Endothelial cell of umbilical vein (primary cell): ENCODE data around the gene GALK1. TPM values are rescaled to one million over a fixed set of nuclear protein-coding genes. Genes with fewer than 3 reads are reported as not detected.

Experiments used
- BruUV-seq: library from RNA; stranded (reverse); fragments of 400-500 nt; replicated peaks from 2 replicates; lab custom pipeline; 2021; lab: Mats Ljungman, UMichigan
- CTCF ChIA-PET: fragments of 300-600, 350-600 bp; sonication (Branson Sonifier 250); formaldehyde crosslinking; loops from one replicate; lab custom pipeline; 2021; ENCODE audit warnings: antibody characterized with exemption, inconsistent platforms; lab: Charles Lee
- POLR2A ChIA-PET: fragments of 300-600, 350-600 bp; sonication (Branson Sonifier 250); formaldehyde crosslinking; loops from one replicate; lab custom pipeline; 2021; ENCODE audit warnings: antibody characterized with exemption, inconsistent platforms; lab: Charles Lee
- DNase-seq: peaks from one replicate; pipeline ENCODE4 v3.0.0-alpha.2; 2011; ENCODE audit warnings: low read depth, low spot score
- FAIRE-seq: peaks from 2 replicates; lab custom pipeline; 2011; peaks lifted over from hg19 to GRCh38; lab: Jason Lieb, UNC
- H2AFZ ChIP-seq: 2 replicates; pipeline ENCODE4 v1.6.0; 2012; ENCODE audit warnings: low read depth, low read length, control low read depth, inconsistent platforms
- H3K27ac ChIP-seq: 2 replicates; pipeline ENCODE4 v1.5.1; 2011; ENCODE audit warnings: low read depth, mild to moderate bottlenecking, control low read depth, low read length, moderate library complexity; ENCODE audit not compliant: insufficient read depth
- H3K27me3 ChIP-seq, 2 experiments: 2 replicates each; pipeline versions ENCODE4 v1.6.0 to v1.6.1; 2011; ENCODE audit warnings: low read length in 2 of 2, mixed read lengths in 1 of 2; ENCODE audit not compliant: control insufficient read depth in 2 of 2, insufficient read depth in 2 of 2
- H3K36me3 ChIP-seq, 2 experiments: 2 replicates in 1 of 2; 3 replicates in 1 of 2; pipeline ENCODE4 v1.5.1; 2011; ENCODE audit warnings: low read length in 2 of 2, mild to moderate bottlenecking in 1 of 2, moderate library complexity in 1 of 2; ENCODE audit not compliant: control insufficient read depth in 2 of 2, insufficient read depth in 2 of 2; ENCODE audit errors: extremely low read depth in 1 of 2
- H3K4me1 ChIP-seq: 3 replicates; pipeline ENCODE4 v1.5.1; 2011; ENCODE audit warnings: mild to moderate bottlenecking, low read length; ENCODE audit not compliant: control insufficient read depth, insufficient read depth; ENCODE audit errors: extremely low read depth
- H3K4me2 ChIP-seq: 2 replicates; pipeline ENCODE4 v1.6.1; 2011; ENCODE audit warnings: low read length, control low read depth, mixed read lengths; ENCODE audit not compliant: insufficient read depth
- H3K4me3 ChIP-seq, 3 experiments: fragments of 200-600 bp in 1 of 3; sonication (generic), shearing (Covaris generic) in 1 of 3; replicated peaks in 1 of 3; 2 replicates each; pipeline ENCODE4 v1.5.1; 2011 to 2016; ENCODE audit warnings: control low read depth in 3 of 3, low read length in 3 of 3, mild to moderate bottlenecking in 2 of 3, inconsistent platforms in 1 of 3, low read depth in 1 of 3, moderate library complexity in 1 of 3; ENCODE audit not compliant: insufficient read depth in 1 of 3
- H3K79me2 ChIP-seq: 2 replicates; pipeline ENCODE4 v1.6.0; 2012; ENCODE audit warnings: low read length, inconsistent platforms; ENCODE audit not compliant: control insufficient read depth, insufficient read depth
- H3K9ac ChIP-seq: replicated peaks from 2 replicates; pipeline ENCODE3; 2011; ENCODE audit warnings: low read length, control low read depth; ENCODE audit not compliant: insufficient read depth; ENCODE audit errors: extremely low read depth
- H3K9me1 ChIP-seq: replicated peaks from 3 replicates; pipeline ENCODE4 v1.6.0; 2011; ENCODE audit warnings: mild to moderate bottlenecking, low read length; ENCODE audit not compliant: control insufficient read depth, insufficient read depth; ENCODE audit errors: extremely low read depth
- H3K9me3 ChIP-seq: replicated peaks from 2 replicates; pipeline ENCODE4 v1.5.1; 2012; ENCODE audit warnings: low read length, inconsistent platforms; ENCODE audit not compliant: control insufficient read depth, insufficient read depth
- H4K20me1 ChIP-seq: replicated peaks from 2 replicates; pipeline ENCODE3; 2011; ENCODE audit warnings: mild to moderate bottlenecking, low read length; ENCODE audit not compliant: control insufficient read depth, insufficient read depth; ENCODE audit errors: extremely low read depth
- EZH2 ChIP-seq: IDR thresholded peaks from 2 replicates; pipeline ENCODE4 v1.6.1; 2012; ENCODE audit warnings: borderline replicate concordance, low read depth, mild to moderate bottlenecking, moderate library complexity, low read length, inconsistent platforms; ENCODE audit not compliant: severe bottlenecking
- FOS ChIP-seq: IDR thresholded peaks from 2 replicates; pipeline ENCODE4 v1.6.1; 2011; ENCODE audit warnings: mild to moderate bottlenecking, low read length, moderate library complexity, borderline replicate concordance; ENCODE audit not compliant: insufficient read depth
- JUN ChIP-seq: IDR thresholded peaks from 2 replicates; pipeline ENCODE4 v1.6.1; 2011; ENCODE audit warnings: borderline replicate concordance, low read depth; ENCODE audit not compliant: insufficient read length, insufficient read depth
- POLR2A ChIP-seq: IDR thresholded peaks from 2 replicates; pipeline ENCODE4 v1.6.1; 2012; ENCODE audit warnings: low read depth, mild to moderate bottlenecking, control low read depth, low read length
- POLR2AphosphoS5 ChIP-seq: IDR thresholded peaks from 2 replicates; pipeline ENCODE4 v1.6.1; 2012; ENCODE audit warnings: low read depth, mild to moderate bottlenecking, control low read depth, low read length, moderate library complexity; ENCODE audit not compliant: insufficient read depth
- dilution Hi-C: fragments of 300-500 bp; cut with MboI; formaldehyde crosslinking; loops from one replicate; pipeline ENCODE4 v1.15.0; 2019; ENCODE audit warnings: low sequenced_read_pairs; ENCODE audit not compliant: extremely low pct_ligation_motif_present
- intact Hi-C: fragments of 100-400 bp; cut with micrococcal nuclease; formaldehyde crosslinking; loops from one replicate; pipeline ENCODE4 v1.10.0; 2022
- polyA plus RNA-seq, 4 experiments: library from polyadenylated mRNA; depleted of rRNA in 3 of 4; stranded (reverse) in 3 of 4; unstranded in 1 of 4; fragments of >200 nt; gene quantifications; 2 replicates each; pipeline versions ENCODE4 v1.2.1 to v1.2.3, GENCODE V29; 2011 to 2012; ENCODE audit warnings: missing spikeins in 1 of 4
- total RNA-seq: library from RNA; stranded (reverse); gene quantifications from 2 replicates; pipeline ENCODE4 v1.2.3, GENCODE V29; 2021
- TF ChIP-seq, protein P1 (sequence below): IDR thresholded peaks from 2 replicates; pipeline ENCODE4 v1.6.1; 2011; ENCODE audit not compliant: insufficient read depth, insufficient read length
- TF ChIP-seq, protein P2 (sequence below), 2 donors: IDR thresholded peaks; 1 replicate in 1 of 2; 2 replicates in 1 of 2; pipeline ENCODE4 v1.5.1; 2011; ENCODE audit warnings: low read length in 2 of 2, mild to moderate bottlenecking in 2 of 2, moderate library complexity in 2 of 2, control low read depth in 1 of 2, inconsistent platforms in 1 of 2, low read depth in 1 of 2; ENCODE audit not compliant: insufficient read depth in 1 of 2; ENCODE audit errors: extremely low read depth in 1 of 2

GALK1 gene
- total and polyA plus RNA-seq, 2 donors (not counting 3 experiments of a cell fraction or from before 2014, with no cell fraction given): 45.8 to 63.7 TPM

DNA sequence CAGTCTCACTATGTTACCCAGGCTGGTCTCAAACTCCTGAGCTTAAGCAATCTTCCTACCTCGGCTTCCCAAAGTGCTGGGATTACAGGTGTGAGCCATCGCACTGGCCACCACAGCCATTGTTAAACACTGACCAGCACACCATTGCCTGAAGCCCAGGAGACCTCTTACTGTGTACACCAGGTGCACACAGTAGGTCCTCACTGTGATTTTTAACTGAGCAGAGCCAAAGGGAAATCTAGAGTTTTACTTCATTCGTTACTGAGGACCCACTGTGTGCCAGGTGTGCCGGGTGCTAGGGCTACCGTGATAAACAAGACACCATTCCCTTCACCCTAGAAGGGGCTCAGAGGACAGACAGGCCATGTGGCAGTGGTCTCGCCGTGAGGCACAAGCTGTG lies 39.5 kb downstream of the GALK1 start:
- Histone ChIP-seq H3K27me3 (peaks cover 0 to 2% of the 10 kb centered on the region in 2 experiments), H3K36me3 (no peaks in the 10 kb centered on the region), H3K79me2 (no peaks in the 10 kb centered on the region), H3K9me3 (no peaks in the 10 kb centered on the region), H3K9ac (no peak overlapping the region), H3K9me1 (no peaks in the 10 kb centered on the region), H3K4me2 (no peak overlapping the region), H2AFZ (no peak overlapping the region), H4K20me1 (no peaks in the 10 kb centered on the region), H3K4me3 (no peak overlapping the region), H3K27ac (no peak overlapping the region), H3K4me1 (peaks cover 2% of the 10 kb centered on the region)
- BruUV-seq: no TSS peak
- no peak for DNase-seq
- intact Hi-C loops (no loop called here), dilution Hi-C loops (no loop called here)
- ChIA-PET POLR2A (interaction anchor here (0.5 kb wide), 1 partner anchor 415 kb away, joined by 3 read pairs; no protein-coding TSS in a partner anchor), CTCF (interaction anchor here (0.7 to 4.8 kb wide), 5 partner anchors 22 to 124 kb away, joined by 3 to 24 read pairs (median 4); partner anchors contain the start of gene SMIM5)
- TF ChIP-seq, protein P1, sequence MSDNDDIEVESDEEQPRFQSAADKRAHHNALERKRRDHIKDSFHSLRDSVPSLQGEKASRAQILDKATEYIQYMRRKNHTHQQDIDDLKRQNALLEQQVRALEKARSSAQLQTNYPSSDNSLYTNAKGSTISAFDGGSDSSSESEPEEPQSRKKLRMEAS: no peak
- no peak for TF ChIP-seq POLR2AphosphoS5
- TF ChIP-seq, protein P2, sequence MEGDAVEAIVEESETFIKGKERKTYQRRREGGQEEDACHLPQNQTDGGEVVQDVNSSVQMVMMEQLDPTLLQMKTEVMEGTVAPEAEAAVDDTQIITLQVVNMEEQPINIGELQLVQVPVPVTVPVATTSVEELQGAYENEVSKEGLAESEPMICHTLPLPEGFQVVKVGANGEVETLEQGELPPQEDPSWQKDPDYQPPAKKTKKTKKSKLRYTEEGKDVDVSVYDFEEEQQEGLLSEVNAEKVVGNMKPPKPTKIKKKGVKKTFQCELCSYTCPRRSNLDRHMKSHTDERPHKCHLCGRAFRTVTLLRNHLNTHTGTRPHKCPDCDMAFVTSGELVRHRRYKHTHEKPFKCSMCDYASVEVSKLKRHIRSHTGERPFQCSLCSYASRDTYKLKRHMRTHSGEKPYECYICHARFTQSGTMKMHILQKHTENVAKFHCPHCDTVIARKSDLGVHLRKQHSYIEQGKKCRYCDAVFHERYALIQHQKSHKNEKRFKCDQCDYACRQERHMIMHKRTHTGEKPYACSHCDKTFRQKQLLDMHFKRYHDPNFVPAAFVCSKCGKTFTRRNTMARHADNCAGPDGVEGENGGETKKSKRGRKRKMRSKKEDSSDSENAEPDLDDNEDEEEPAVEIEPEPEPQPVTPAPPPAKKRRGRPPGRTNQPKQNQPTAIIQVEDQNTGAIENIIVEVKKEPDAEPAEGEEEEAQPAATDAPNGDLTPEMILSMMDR (IDR thresholded peaks at IDR 0.05; ENCODE audit: extremely low read depth in 1 of 2, insufficient read depth in 1 of 2, low read depth in 1 of 2, low read length in 2 of 2): no peak
- TF ChIP-seq FOS: no peak
- no peak for TF ChIP-seq JUN
- TF ChIP-seq EZH2: no peak
- no peak for TF ChIP-seq POLR2A
- no peak for FAIRE-seq
